Neural cell (in vitro differentiated cells): ENCODE data around the gene NBR1. TPM values are rescaled to one million over a fixed set of nuclear protein-coding genes. Genes with fewer than 3 reads are reported as not detected.

Source experiments
- H2AFZ ChIP-seq: fragments of 200-600, 300-800 bp; sonication (generic), shearing (Covaris generic); 2 replicates; pipeline ENCODE4 v1.6.0; 2014; ENCODE audit warnings: low read depth, mild to moderate bottlenecking, antibody characterized with exemption, low read length, moderate library complexity
- H3F3A ChIP-seq: fragments of 200-600 bp; shearing (Covaris generic); 2 replicates; pipeline ENCODE4 v1.6.1; 2016; ENCODE audit warnings: mild to moderate bottlenecking, moderate library complexity, mixed read lengths, antibody characterized with exemption, low read length; ENCODE audit not compliant: insufficient read depth, poor library complexity, severe bottlenecking
- H3K27ac ChIP-seq: fragments of 200-600, 300-800 bp; sonication (generic), shearing (Covaris generic); 2 replicates; pipeline ENCODE4 v1.5.1; 2014; ENCODE audit warnings: mild to moderate bottlenecking, low read length, moderate library complexity
- H3K27me3 ChIP-seq: fragments of 300-800, 200-600 bp; sonication (generic), shearing (Covaris generic); 2 replicates; pipeline ENCODE4 v1.6.0; 2014; ENCODE audit warnings: mild to moderate bottlenecking, low read depth, low read length, moderate library complexity; ENCODE audit not compliant: insufficient read depth
- H3K36me3 ChIP-seq: fragments of 300-800, 200-600 bp; sonication (generic), shearing (Covaris generic); 2 replicates; pipeline ENCODE4 v1.5.1; 2014; ENCODE audit warnings: mild to moderate bottlenecking, antibody characterized with exemption, low read length, moderate library complexity; ENCODE audit not compliant: insufficient read depth
- H3K4me2 ChIP-seq: fragments of 300-800, 200-600 bp; sonication (generic), shearing (Covaris generic); 2 replicates; pipeline ENCODE4 v1.6.0; 2014; ENCODE audit warnings: mild to moderate bottlenecking, low read length
- H3K4me3 ChIP-seq: fragments of 300-800, 200-600 bp; sonication (generic), shearing (Covaris generic); 2 replicates; pipeline ENCODE4 v1.5.1; 2014; ENCODE audit warnings: mild to moderate bottlenecking, low read length, moderate library complexity
- H3K79me2 ChIP-seq: fragments of 200-600 bp; shearing (Covaris generic); replicated peaks from 2 replicates; pipeline ENCODE4 v1.6.0; 2014; ENCODE audit warnings: mild to moderate bottlenecking, low read length, moderate library complexity; ENCODE audit not compliant: insufficient read depth
- H3K9ac ChIP-seq: fragments of 300-800, 200-600 bp; sonication (generic), shearing (Covaris generic); 2 replicates; pipeline ENCODE4 v1.6.1; 2016; ENCODE audit warnings: mild to moderate bottlenecking, low read length, mixed read lengths
- H3K9me2 ChIP-seq: fragments of 200-600 bp; shearing (Covaris generic); 2 replicates; pipeline ENCODE4 v1.6.1; 2016; ENCODE audit warnings: mild to moderate bottlenecking, low read length, mixed read lengths; ENCODE audit not compliant: insufficient read depth
- H3K9me3 ChIP-seq: fragments of 200-600, 300-800 bp; sonication (generic), shearing (Covaris generic); 2 replicates; pipeline ENCODE4 v1.6.1; 2016; ENCODE audit warnings: mild to moderate bottlenecking, mixed run types, low read length, moderate library complexity, mixed read lengths
- H4K20me1 ChIP-seq: fragments of 200-600 bp; shearing (Covaris generic); 2 replicates; pipeline ENCODE4 v1.6.1; 2016; ENCODE audit warnings: mild to moderate bottlenecking, mixed run types; ENCODE audit not compliant: insufficient read depth
- EP300 ChIP-seq: fragments of 450-650 bp; conservative IDR thresholded peaks from 2 replicates; pipeline ENCODE4 v1.6.1; 2014; ENCODE audit warnings: antibody characterized with exemption, mild to moderate bottlenecking, moderate library complexity; ENCODE audit not compliant: poor library complexity, severe bottlenecking
- EZH2 ChIP-seq: fragments of 200-600, 300-800 bp; shearing (Covaris generic), sonication (generic); IDR thresholded peaks from 2 replicates; pipeline ENCODE4 v1.6.1; 2014; ENCODE audit warnings: antibody characterized with exemption, low read length, borderline replicate concordance, mild to moderate bottlenecking; ENCODE audit not compliant: insufficient read depth, poor library complexity, severe bottlenecking
- MXI1 ChIP-seq: fragments of 450-650 bp; conservative IDR thresholded peaks from 2 replicates; pipeline ENCODE4 v1.6.1; 2014; ENCODE audit warnings: antibody characterized with exemption, mild to moderate bottlenecking; ENCODE audit not compliant: poor library complexity, severe bottlenecking
- POLR2AphosphoS5 ChIP-seq: IDR thresholded peaks from 2 replicates; pipeline ENCODE4 v1.6.1; 2012
- RAD21 ChIP-seq: fragments of 450-650 bp; conservative IDR thresholded peaks from 2 replicates; pipeline ENCODE4 v1.6.1; 2014; ENCODE audit warnings: antibody characterized with exemption, mild to moderate bottlenecking, moderate library complexity
- SMC3 ChIP-seq: fragments of 450-650 bp; conservative IDR thresholded peaks from 2 replicates; pipeline ENCODE4 v1.6.1; 2014; ENCODE audit warnings: antibody characterized with exemption, mild to moderate bottlenecking, moderate library complexity; ENCODE audit not compliant: poor library complexity
- TAF1 ChIP-seq: IDR thresholded peaks from 2 replicates; pipeline ENCODE4 v1.6.1; 2012; ENCODE audit warnings: low read depth
- polyA plus RNA-seq: library from polyadenylated mRNA; depleted of rRNA; stranded (reverse); fragments of >200 nt; gene quantifications from 2 replicates; pipeline ENCODE4 v1.2.3, GENCODE V29; 2014
- TF ChIP-seq, protein P1 (sequence below): IDR thresholded peaks from 2 replicates; pipeline ENCODE4 v1.6.1; 2012; ENCODE audit warnings: borderline replicate concordance
- TF ChIP-seq, protein P2 (sequence below): fragments of 450-650 bp; IDR thresholded peaks from 2 replicates; pipeline ENCODE4 v1.5.1; 2014; ENCODE audit warnings: antibody characterized with exemption, mild to moderate bottlenecking, moderate library complexity; ENCODE audit not compliant: poor library complexity, severe bottlenecking

The NBR1 gene
- polyA plus RNA-seq, 1 donor from 2014 or later = 62.4 TPM

DNA sequence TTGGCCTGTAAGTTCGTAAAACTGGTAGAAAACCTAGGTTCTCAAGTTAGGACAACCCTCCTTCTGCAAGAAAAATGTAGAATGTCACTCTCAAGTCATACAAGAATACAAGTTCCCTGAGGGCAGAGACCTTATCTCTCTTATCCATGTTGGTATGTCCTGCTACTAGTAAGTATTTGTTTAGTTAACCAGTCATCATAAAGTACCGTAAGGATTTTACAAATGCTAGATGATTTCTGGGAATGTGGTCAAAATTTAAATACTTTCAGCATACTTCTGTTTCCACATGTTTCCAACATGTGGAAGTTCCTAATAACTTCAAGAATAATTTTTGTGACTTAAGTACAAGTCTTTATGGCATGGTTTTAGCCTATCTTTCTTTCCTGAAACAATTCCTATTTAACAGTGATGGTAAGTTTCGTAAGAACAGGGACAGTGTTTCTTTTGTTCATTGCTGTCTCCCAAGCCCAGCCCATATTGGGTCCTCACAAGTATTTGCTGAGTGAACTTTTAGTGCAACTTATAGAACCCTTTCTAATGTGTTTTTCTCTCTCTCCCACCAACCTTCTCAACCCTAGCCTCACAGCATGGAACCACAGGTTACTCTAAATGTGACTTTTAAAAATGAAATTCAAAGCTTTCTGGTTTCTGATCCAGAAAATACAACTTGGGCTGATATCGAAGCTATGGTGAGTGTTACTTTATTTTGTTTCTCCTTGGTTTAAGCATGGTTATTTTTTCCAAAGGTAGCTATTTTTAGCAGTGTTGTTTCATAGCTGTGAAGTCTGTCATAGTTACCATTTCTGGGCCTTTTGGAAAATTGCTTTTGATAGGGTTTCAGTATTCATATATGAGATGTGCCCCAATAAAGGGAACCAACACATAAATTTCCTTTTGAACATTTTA lies 4.5 kb downstream of the NBR1 start:
- H3F3A ChIP-seq = peaks cover 4% of the 10 kb centered on the region
- no peak overlapping the region for H3K9ac ChIP-seq
- no peaks in the 10 kb centered on the region for H3K36me3 ChIP-seq
- H3K27ac ChIP-seq = no peak overlapping the region
- no peak overlapping the region for H2AFZ ChIP-seq
- no peaks in the 10 kb centered on the region for H3K9me2 ChIP-seq
- H4K20me1 ChIP-seq = no peaks in the 10 kb centered on the region
- H3K4me2 ChIP-seq = no peak overlapping the region
- no peaks in the 10 kb centered on the region for H3K9me3 ChIP-seq
- peaks cover 26% of the 10 kb centered on the region for H3K79me2 ChIP-seq
- TF ChIP-seq, protein P1, sequence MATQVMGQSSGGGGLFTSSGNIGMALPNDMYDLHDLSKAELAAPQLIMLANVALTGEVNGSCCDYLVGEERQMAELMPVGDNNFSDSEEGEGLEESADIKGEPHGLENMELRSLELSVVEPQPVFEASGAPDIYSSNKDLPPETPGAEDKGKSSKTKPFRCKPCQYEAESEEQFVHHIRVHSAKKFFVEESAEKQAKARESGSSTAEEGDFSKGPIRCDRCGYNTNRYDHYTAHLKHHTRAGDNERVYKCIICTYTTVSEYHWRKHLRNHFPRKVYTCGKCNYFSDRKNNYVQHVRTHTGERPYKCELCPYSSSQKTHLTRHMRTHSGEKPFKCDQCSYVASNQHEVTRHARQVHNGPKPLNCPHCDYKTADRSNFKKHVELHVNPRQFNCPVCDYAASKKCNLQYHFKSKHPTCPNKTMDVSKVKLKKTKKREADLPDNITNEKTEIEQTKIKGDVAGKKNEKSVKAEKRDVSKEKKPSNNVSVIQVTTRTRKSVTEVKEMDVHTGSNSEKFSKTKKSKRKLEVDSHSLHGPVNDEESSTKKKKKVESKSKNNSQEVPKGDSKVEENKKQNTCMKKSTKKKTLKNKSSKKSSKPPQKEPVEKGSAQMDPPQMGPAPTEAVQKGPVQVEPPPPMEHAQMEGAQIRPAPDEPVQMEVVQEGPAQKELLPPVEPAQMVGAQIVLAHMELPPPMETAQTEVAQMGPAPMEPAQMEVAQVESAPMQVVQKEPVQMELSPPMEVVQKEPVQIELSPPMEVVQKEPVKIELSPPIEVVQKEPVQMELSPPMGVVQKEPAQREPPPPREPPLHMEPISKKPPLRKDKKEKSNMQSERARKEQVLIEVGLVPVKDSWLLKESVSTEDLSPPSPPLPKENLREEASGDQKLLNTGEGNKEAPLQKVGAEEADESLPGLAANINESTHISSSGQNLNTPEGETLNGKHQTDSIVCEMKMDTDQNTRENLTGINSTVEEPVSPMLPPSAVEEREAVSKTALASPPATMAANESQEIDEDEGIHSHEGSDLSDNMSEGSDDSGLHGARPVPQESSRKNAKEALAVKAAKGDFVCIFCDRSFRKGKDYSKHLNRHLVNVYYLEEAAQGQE = no peak
- TF ChIP-seq RAD21 (no peak), MXI1 (no peak), EZH2 (no peak), EP300 (no peak)
- H3K27me3 ChIP-seq = no peaks in the 10 kb centered on the region
- H3K4me3 ChIP-seq = no peak overlapping the region

DNA sequence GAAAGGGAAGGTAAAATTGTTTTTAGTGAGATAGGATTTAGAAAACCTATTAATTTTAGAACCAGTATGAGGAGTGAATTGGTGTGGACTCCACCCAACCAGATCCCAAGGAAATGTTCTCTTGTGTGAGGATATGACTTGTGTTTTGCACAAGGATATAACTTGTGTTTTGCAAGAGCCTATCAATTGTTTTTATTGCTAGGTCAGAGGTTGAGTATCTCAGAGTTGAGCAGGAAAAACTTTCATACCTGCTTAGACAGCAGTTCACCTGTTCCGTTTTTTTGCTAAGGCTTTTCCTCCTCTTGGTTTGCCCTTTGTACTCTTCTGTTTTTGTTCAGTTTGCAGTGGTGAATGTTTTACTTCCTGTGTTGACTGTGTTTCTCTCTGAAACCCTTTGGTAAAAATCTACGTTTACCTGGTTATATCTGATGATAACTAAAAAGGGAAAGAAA lies 5.1 kb downstream of the NBR1 start:
- no peak for TF ChIP-seq EP300
- TF ChIP-seq SMC3 = no peak
- TF ChIP-seq, protein P2, sequence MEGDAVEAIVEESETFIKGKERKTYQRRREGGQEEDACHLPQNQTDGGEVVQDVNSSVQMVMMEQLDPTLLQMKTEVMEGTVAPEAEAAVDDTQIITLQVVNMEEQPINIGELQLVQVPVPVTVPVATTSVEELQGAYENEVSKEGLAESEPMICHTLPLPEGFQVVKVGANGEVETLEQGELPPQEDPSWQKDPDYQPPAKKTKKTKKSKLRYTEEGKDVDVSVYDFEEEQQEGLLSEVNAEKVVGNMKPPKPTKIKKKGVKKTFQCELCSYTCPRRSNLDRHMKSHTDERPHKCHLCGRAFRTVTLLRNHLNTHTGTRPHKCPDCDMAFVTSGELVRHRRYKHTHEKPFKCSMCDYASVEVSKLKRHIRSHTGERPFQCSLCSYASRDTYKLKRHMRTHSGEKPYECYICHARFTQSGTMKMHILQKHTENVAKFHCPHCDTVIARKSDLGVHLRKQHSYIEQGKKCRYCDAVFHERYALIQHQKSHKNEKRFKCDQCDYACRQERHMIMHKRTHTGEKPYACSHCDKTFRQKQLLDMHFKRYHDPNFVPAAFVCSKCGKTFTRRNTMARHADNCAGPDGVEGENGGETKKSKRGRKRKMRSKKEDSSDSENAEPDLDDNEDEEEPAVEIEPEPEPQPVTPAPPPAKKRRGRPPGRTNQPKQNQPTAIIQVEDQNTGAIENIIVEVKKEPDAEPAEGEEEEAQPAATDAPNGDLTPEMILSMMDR = no peak
- no peak for TF ChIP-seq MXI1
- TF ChIP-seq POLR2AphosphoS5 = no peak
- no peak for TF ChIP-seq TAF1
- no peak for TF ChIP-seq RAD21
- no peak for TF ChIP-seq EZH2
- TF ChIP-seq, protein P1 = no peak
- Histone ChIP-seq H2AFZ (no peak overlapping the region), H3K9me3 (no peaks in the 10 kb centered on the region), H3K27ac (no peak overlapping the region), H3K4me3 (no peak overlapping the region), H3K9me2 (no peaks in the 10 kb centered on the region), H3K4me2 (no peak overlapping the region), H3K9ac (no peak overlapping the region), H3F3A (peaks cover 4% of the 10 kb centered on the region), H3K79me2 (peaks cover 26% of the 10 kb centered on the region), H3K27me3 (no peaks in the 10 kb centered on the region), H4K20me1 (no peaks in the 10 kb centered on the region), H3K36me3 (no peaks in the 10 kb centered on the region)
